Measurements from ENCODE around the gene THSD4. TPM values are rescaled to one million over a fixed set of nuclear protein-coding genes. Genes with fewer than 3 reads are reported as not detected.
A peak's percentile ranks its signal among the peaks of the same experiment; 100 is the strongest.

The THSD4 gene
- total and polyA plus RNA-seq, 2 of the 8 experiments (the other 6 are each of a cell fraction or from before 2014, with no cell fraction given), result 2.5 to 6.2 TPM

- TF ChIP-seq SRF (IDR thresholded peaks at IDR 0.05; ENCODE audit: low read depth, low read length), result no peak
- TF ChIP-seq CBX8 (IDR thresholded peaks at IDR 0.05; ENCODE audit: borderline replicate concordance, low read depth, low read length), result no peak
- TF ChIP-seq EP300 (IDR thresholded peaks at IDR 0.05; ENCODE audit: borderline replicate concordance in 1 of 2, low read depth in 2 of 2, low read length in 2 of 2), result peak in 1 of 2 experiments; percentile 98; a peak in 2 of 3 replicates
- TF ChIP-seq RFX5 (IDR thresholded peaks at IDR 0.05; ENCODE audit: borderline replicate concordance, low read depth, low read length), result no peak
- TF ChIP-seq CHD7 (IDR thresholded peaks at IDR 0.05; ENCODE audit: insufficient replicate concordance, low read length), result no peak
- no peak for TF ChIP-seq KDM5A (IDR thresholded peaks at IDR 0.05; ENCODE audit: low read length)
- no peak for TF ChIP-seq CHD1 (IDR thresholded peaks at IDR 0.05; ENCODE audit: low read depth, low read length)
- no peak for TF ChIP-seq RNF2 (IDR thresholded peaks at IDR 0.05; ENCODE audit: borderline replicate concordance, low read depth, low read length, missing control alignments, poor library complexity, severe bottlenecking)
- TF ChIP-seq PHF8 (conservative IDR thresholded peaks at IDR 0.05; ENCODE audit: low read depth, low read length), result no peak
Measured at GRCh38 chr15:71203586-71204474, 88.6 kb downstream of the THSD4 start (continued).

All from H1 (cell line).